Activated CD8-positive, alpha-beta memory T cell treated with anti-CD3 and anti-CD28 coated beads, Interleukin-2, amount 10 ng/mL, durations not matched to agents 7 days and 5 days (primary cell): ENCODE measurements around the gene ST8SIA1. TPM values are rescaled to one million over a fixed set of nuclear protein-coding genes. Genes with fewer than 3 reads are reported as not detected.

Experiments used
- ATAC-seq: fragments of 150-1000 bp; cut with Tn5 transposase; one replicate; pipeline ENCODE4 v1.10.0; 2021; ENCODE audit warnings: moderate library complexity
- CTCF ChIA-PET: fragments of 350-600 bp; sonication (Branson Sonifier 250); formaldehyde crosslinking; loops from one replicate; lab custom pipeline; 2021; ENCODE audit warnings: antibody characterized with exemption; lab: Charles Lee
- DNase-seq: peaks from one replicate; pipeline ENCODE4 v3.0.0-alpha.2; 2020
- H3K27ac Mint-ChIP-seq: one replicate; pipeline ENCODE4 v1.8.0; 2021; ENCODE audit warnings: mild to moderate bottlenecking, mixed read lengths
- H3K27me3 Mint-ChIP-seq: one replicate; pipeline ENCODE4 v1.8.0; 2021; ENCODE audit warnings: mixed read lengths
- H3K36me3 Mint-ChIP-seq: one replicate; pipeline ENCODE4 v1.8.0; 2021; ENCODE audit warnings: mild to moderate bottlenecking, mixed read lengths
- H3K4me1 Mint-ChIP-seq: one replicate; pipeline ENCODE4 v1.8.0; 2021; ENCODE audit warnings: mixed read lengths
- H3K4me3 Mint-ChIP-seq: one replicate; pipeline ENCODE4 v1.8.0; 2021; ENCODE audit warnings: mild to moderate bottlenecking, moderate library complexity, mixed read lengths
- H3K9me3 Mint-ChIP-seq: one replicate; pipeline ENCODE4 v1.8.0; 2022; ENCODE audit warnings: low read depth, mixed read lengths
- total RNA-seq, 2 experiments: library from RNA; stranded (reverse); gene quantifications; one replicate each; pipeline ENCODE4 v1.2.3, GENCODE V29; 2021

Gene ST8SIA1
- total RNA-seq, 2 experiments from 2014 or later = 2.7 to 4.6 TPM

DNA sequence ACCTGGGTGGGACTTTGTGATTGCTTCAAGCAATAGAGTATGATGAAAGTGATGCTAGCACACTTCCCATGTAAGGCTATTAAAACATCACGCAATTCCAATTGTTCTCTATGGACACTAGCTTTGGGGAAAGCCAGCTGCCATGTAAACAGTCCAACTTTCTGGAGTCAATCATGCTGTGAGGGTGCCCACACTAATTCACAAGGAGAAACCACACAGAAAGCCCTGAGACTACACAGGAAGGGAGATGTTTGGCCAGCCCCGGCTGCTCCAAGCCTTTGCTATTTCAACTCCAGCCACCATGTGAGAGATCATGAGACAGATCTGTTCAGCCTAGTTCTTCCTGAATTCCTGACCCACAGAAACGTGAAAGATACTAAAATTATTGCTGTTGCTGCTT, 96.3 kb downstream of the ST8SIA1 start:
- H3K4me1 Mint-ChIP-seq = no peaks in the 10 kb centered on the region
- CTCF ChIA-PET = no interaction called here
- no peak overlapping the region for H3K4me3 Mint-ChIP-seq

DNA sequence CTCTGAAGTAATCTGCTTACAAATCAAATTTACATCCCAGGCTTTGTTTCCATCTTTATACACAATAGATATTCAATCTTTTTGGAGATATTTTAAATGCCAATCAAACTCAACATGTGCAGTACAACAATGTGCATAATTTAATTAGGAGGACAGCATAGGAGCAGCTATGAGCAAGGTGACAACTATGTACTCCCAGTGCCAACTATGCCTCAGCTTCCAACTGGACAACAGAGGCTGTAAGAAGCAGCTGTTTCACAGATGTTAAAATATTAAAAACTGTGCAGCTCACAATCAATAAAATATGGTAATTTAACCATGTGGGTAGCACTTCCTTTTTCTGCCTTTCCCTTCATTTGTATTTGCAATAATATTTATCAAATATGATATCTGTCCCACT, 99.9 kb downstream of the ST8SIA1 start:
- ATAC-seq = no peak
- CTCF ChIA-PET = no interaction called here
- H3K4me3 Mint-ChIP-seq = no peak overlapping the region
- no peaks in the 10 kb centered on the region for H3K4me1 Mint-ChIP-seq
- H3K36me3 Mint-ChIP-seq = no peaks in the 10 kb centered on the region
- H3K27ac Mint-ChIP-seq = no peak overlapping the region
- no peaks in the 10 kb centered on the region for H3K27me3 Mint-ChIP-seq
- no peak for DNase-seq
- H3K9me3 Mint-ChIP-seq = no peaks in the 10 kb centered on the region

More for the DNA sequence above, 96.3 kb downstream of the ST8SIA1 start:
- H3K9me3 Mint-ChIP-seq = no peaks in the 10 kb centered on the region
- ATAC-seq (no peak), DNase-seq (no peak)
- no peaks in the 10 kb centered on the region for H3K27me3 Mint-ChIP-seq
- no peaks in the 10 kb centered on the region for H3K36me3 Mint-ChIP-seq
- no peak overlapping the region for H3K27ac Mint-ChIP-seq

DNA sequence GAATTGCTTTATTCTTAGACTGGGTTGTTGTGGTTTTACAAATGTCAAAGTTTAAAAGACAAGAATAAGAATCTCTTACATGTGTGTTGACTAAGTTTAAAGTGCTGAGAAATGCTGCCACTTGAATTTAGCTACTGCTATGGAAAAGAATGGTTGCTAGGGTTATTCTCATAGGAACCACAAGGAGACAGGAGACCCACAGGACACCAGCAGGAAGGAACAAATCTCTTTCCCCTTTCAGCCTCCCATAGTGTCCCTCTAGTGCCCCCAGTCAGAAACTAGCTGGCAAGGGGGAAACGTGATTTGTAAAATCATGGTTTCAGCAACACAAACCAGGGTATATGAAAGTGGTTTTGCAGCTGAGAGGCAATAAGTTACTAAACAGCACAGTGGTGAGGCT, 102.7 kb downstream of the ST8SIA1 start:
- DNase-seq = no peak
- H3K27me3 Mint-ChIP-seq = no peaks in the 10 kb centered on the region
- CTCF ChIA-PET = interaction anchor here (1.2 kb wide), 1 partner anchor 1283 kb away, joined by 3 read pairs; no protein-coding TSS in a partner anchor
- no peaks in the 10 kb centered on the region for H3K9me3 Mint-ChIP-seq
- H3K4me1 Mint-ChIP-seq = no peaks in the 10 kb centered on the region
- no peaks in the 10 kb centered on the region for H3K36me3 Mint-ChIP-seq
- no peak overlapping the region for H3K27ac Mint-ChIP-seq
- H3K4me3 Mint-ChIP-seq = no peak overlapping the region
- ATAC-seq = no peak

DNA sequence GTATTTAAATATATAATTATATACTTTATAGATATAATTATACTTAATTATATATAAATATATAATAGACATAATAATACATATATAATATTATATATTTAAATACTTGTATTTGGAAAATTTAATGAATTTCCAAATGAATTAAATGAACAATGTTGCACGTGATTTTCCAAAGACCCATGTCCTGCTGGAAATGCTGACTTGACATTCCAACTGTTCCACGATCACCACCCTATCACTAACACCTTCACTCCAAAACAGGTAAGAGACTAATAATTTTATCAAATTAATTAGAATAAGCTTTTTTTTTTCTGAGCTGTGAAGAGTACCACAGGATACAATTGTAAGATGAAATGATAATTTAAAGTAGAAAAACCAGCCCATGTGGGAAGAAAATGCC, 103.4 kb downstream of the ST8SIA1 start:
- no peaks in the 10 kb centered on the region for H3K9me3 Mint-ChIP-seq
- no peaks in the 10 kb centered on the region for H3K36me3 Mint-ChIP-seq
- H3K4me3 Mint-ChIP-seq = no peak overlapping the region
- CTCF ChIA-PET = interaction anchor here (1.1 kb wide), 1 partner anchor 57 kb away, joined by 3 read pairs; no protein-coding TSS in a partner anchor
- H3K4me1 Mint-ChIP-seq = no peaks in the 10 kb centered on the region
- H3K27ac Mint-ChIP-seq = no peak overlapping the region
- H3K27me3 Mint-ChIP-seq = no peaks in the 10 kb centered on the region
- DNase-seq (no peak), ATAC-seq (no peak)

DNA sequence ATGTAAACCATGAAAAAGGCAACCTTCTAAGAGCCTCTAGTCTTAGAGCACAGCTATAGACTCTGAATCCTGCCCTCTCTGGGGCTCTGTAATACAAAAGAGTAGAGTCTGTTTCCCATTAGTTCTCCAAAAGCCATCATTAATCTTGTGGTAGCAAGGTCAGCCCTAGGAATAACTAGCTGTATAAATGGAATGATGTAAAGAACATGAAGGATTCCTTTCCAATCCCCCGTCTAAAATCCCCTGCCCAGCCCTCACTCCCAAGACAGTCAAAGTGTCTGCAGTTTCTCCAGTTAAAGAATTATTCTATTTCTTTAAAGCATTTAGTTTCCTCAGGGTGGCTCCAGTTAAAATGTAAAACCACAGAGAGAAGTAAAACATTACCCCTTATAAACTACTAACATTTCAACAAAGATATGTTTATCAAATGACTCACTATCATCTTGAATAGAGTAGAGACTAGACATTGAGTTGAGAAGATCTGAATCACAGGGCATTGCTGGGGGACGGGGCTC, 104.2 kb downstream of the ST8SIA1 start:
- Mint-ChIP-seq H3K36me3 (no peaks in the 10 kb centered on the region), H3K27ac (no peak overlapping the region), H3K9me3 (no peaks in the 10 kb centered on the region), H3K4me1 (peaks cover 4% of the 10 kb centered on the region), H3K27me3 (no peaks in the 10 kb centered on the region), H3K4me3 (no peak overlapping the region)
- DNase-seq = no peak
- CTCF ChIA-PET = interaction anchor here (0.7 to 1.1 kb wide), 2 partner anchors 58 to 213 kb away, joined by 3 read pairs; no protein-coding TSS in a partner anchor
- no peak for ATAC-seq

DNA sequence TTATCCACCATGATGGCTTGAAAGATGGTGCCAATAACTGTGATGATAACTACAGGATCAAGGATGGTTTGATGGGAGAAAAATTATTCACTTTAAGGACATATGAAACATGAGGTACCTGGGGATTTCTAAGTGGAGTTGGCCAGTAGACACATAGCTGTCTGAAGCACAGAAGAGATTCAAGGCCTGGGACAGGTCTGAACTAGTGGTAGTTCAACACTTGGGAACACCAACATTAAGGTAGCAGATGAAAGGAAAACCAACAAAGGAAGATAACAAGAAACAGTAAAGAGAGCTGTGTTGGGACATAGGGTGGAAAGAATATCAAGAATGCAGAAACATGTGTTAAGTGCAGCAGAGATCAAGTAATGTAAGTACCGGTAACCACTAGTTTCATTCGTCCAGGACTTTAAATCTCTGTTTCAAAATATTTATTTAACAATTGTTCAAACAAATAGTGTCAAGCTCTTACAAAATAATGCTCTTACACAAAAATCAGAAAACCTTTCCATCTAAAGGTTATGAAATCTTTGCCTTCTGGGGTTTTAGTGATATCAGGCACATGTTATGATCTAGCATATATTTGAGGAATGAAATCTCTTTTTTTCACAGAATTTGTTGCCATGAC, 104.7 kb downstream of the ST8SIA1 start:
- DNase-seq (no peak), ATAC-seq (no peak)
- H3K36me3 Mint-ChIP-seq = no peaks in the 10 kb centered on the region
- no peak overlapping the region for H3K27ac Mint-ChIP-seq
- no peaks in the 10 kb centered on the region for H3K27me3 Mint-ChIP-seq
- no peaks in the 10 kb centered on the region for H3K9me3 Mint-ChIP-seq
- CTCF ChIA-PET = interaction anchor here (0.7 kb wide), 1 partner anchor 214 kb away, joined by 3 read pairs; no protein-coding TSS in a partner anchor
- H3K4me1 Mint-ChIP-seq = peaks cover 8% of the 10 kb centered on the region
- H3K4me3 Mint-ChIP-seq = no peak overlapping the region

DNA sequence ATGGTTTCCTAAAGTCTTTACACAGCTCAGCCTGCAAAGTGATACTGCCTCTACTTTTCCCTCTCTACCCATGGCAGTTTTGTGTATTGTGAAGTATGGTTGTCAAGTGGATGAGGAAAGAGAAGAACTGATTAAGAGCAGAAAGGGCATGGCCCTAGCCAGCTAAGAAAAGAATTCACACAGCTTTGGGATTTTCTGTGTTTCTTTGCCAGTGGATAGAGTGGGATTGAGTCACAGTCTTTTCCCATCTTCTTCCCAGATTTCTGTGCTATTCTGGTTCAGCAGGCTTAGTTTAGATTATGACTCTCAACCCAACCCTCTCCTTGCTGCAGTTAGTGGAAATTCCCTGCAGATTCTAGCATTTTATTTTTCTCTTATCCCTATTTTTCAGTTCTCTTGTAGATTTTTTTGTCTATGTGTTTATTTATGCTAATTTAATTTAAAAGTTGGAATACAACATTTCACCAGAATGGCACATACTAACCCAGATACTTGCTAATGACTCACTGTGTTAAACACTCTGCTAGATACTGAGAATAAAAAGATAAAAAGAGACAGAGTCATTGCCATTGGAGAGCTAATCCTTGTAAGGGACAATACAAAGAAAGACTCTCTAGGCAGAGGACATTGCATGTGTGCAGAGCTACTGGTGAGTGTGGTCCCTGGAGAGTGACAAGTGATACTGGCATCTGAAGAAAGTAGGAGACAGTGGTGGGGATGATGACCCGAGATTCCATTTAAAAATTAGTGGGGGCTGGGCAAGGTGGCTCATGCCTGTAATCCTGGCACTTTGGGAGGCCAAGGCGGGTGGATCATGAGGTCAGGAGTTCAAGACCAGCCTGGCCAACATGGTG, 106.3 kb downstream of the ST8SIA1 start:
- Mint-ChIP-seq H3K27me3 (no peaks in the 10 kb centered on the region), H3K4me3 (no peak overlapping the region), H3K9me3 (no peaks in the 10 kb centered on the region), H3K36me3 (no peaks in the 10 kb centered on the region), H3K27ac (no peak overlapping the region), H3K4me1 (peaks cover 11% of the 10 kb centered on the region)
- DNase-seq (no peak), ATAC-seq (no peak)
- CTCF ChIA-PET = interaction anchor here (0.7 kb wide), 1 partner anchor 62 kb away, joined by 3 read pairs; no protein-coding TSS in a partner anchor

DNA sequence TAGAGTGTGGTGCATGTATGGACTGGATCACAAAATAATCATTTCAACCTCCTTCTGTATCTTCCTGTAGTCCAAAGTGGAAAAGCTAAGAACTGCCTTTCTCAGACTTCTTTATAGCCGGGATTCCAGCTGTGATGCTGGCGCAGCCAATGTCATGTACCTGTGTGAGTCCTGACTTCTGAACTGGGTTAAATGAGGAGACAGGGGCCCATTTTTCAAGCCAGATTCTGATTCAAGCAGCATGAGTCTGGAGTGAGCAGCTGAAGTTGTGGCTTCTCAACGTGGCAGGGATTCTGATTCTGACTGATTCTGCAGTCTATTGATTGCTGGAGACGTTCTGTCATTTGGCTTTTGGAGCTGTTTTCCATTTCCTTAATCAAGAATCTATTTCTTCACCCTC, 111.2 kb downstream of the ST8SIA1 start:
- no peaks in the 10 kb centered on the region for H3K9me3 Mint-ChIP-seq
- ATAC-seq (no peak), DNase-seq (no peak)
- H3K4me3 Mint-ChIP-seq = no peak overlapping the region
- H3K4me1 Mint-ChIP-seq = peaks cover 11% of the 10 kb centered on the region
- H3K27ac Mint-ChIP-seq = no peak overlapping the region
- CTCF ChIA-PET = no interaction called here
- H3K27me3 Mint-ChIP-seq = no peaks in the 10 kb centered on the region
- no peaks in the 10 kb centered on the region for H3K36me3 Mint-ChIP-seq

DNA sequence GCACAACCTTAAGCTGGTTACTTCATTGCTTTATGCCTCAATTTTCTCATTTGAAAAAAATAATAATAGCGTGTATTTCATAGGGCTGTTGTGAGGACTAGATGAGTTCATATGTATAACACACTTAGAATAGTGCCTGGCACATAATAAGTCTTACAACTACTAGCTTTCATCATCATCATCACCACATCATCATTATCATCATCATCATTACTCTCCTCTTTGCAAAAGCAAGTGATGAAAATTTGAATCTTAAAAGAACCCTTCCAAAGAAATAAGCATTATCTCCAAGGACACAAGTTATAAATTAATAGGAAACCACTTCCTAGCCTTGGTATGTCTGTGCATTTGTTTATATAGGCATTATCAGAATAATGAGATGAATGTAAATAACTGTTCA, 117.0 kb downstream of the ST8SIA1 start:
- ATAC-seq (no peak), DNase-seq (no peak)
- H3K27ac Mint-ChIP-seq = no peak overlapping the region
- no peaks in the 10 kb centered on the region for H3K36me3 Mint-ChIP-seq
- H3K4me1 Mint-ChIP-seq = no peaks in the 10 kb centered on the region
- no peaks in the 10 kb centered on the region for H3K27me3 Mint-ChIP-seq
- H3K4me3 Mint-ChIP-seq = no peak overlapping the region
- H3K9me3 Mint-ChIP-seq = peaks cover 4% of the 10 kb centered on the region
- CTCF ChIA-PET = no interaction called here

DNA sequence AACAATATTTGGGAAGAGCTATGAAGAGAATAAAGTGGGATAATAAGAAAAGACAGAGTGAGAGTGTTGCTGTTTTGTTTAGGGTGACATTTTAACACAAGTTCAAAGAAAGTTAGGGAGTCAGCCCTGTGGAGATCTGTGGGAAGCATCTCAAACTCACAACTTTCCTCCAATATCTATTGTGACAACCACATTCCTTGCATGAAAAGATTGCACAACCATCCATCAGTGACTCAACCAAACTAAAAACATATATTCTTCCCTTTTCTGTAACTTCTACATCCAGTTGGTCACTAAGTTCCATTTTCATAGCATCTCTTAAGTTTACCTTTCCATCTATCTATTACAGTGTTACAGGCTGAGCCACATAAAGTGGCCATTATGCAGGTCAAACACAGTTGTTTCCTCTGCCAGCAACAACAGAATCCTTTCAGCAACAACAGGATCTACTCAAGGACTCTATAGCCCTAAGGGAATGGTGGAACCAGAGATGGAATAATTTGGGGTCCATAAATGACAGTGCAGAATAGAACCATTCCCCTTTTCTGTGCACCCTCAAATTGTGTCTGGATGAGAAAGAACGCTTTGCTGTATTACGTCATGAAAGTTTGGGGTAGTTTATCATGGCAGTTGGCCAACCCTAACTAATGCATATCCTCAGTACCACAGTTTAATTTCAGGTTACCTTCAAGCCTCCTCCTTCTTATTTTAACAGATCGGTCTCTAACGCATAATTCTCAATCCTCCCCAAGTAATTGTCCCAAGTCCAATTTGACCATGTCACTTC, 118.8 kb downstream of the ST8SIA1 start:
- H3K27me3 Mint-ChIP-seq = no peaks in the 10 kb centered on the region
- DNase-seq (no peak), ATAC-seq (no peak)
- no peaks in the 10 kb centered on the region for H3K36me3 Mint-ChIP-seq
- peaks cover 4% of the 10 kb centered on the region for H3K9me3 Mint-ChIP-seq
- CTCF ChIA-PET = no interaction called here
- H3K4me3 Mint-ChIP-seq = no peak overlapping the region
- no peak overlapping the region for H3K27ac Mint-ChIP-seq
- H3K4me1 Mint-ChIP-seq = no peaks in the 10 kb centered on the region

DNA sequence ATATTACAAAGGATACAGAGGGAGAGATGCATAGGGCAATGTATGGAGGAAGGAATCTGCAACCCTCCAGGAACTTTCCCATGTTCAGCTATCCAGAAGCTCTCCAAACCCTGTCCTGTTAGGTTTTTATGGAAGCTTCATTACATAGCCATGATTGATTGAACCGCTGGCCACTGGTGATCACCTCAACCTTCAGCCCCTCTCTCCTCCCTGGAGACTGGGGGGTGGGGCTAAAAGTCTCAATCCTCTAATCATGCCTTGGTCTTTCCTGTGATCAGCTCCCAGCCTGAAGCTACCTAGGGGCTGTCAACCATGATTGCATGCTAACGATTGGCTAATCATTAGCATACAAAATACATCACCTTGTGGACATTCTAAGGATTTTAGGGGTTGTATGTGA, 123.4 kb downstream of the ST8SIA1 start:
- Mint-ChIP-seq H3K36me3 (no peaks in the 10 kb centered on the region), H3K4me1 (no peaks in the 10 kb centered on the region), H3K4me3 (no peak overlapping the region), H3K27me3 (no peaks in the 10 kb centered on the region), H3K9me3 (peaks cover 4% of the 10 kb centered on the region), H3K27ac (no peak overlapping the region)
- ATAC-seq (no peak), DNase-seq (no peak)
- CTCF ChIA-PET = no interaction called here

DNA sequence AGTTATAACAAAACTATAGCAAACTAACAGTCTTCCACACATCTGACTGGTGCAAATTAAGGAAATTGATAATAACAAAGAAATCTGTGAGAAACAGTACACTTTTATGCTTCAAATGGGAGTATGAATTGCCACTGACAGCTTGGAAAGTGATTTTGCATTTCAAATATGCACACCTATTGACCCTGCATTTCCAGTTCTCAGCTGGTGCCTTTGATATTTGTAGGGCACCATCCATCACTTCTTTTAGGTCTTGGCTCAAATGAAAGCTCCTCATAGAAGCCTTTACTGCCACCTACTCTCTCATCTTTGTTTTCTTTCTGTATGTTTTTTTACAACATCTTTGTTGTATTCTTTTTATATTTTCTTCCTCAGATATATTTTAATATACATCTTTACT, 125.1 kb downstream of the ST8SIA1 start:
- H3K4me3 Mint-ChIP-seq = no peak overlapping the region
- H3K9me3 Mint-ChIP-seq = peaks cover 4% of the 10 kb centered on the region
- no peaks in the 10 kb centered on the region for H3K36me3 Mint-ChIP-seq
- CTCF ChIA-PET = no interaction called here
- H3K27me3 Mint-ChIP-seq = no peaks in the 10 kb centered on the region
- DNase-seq (no peak), ATAC-seq (no peak)
- no peak overlapping the region for H3K27ac Mint-ChIP-seq
- no peaks in the 10 kb centered on the region for H3K4me1 Mint-ChIP-seq

DNA sequence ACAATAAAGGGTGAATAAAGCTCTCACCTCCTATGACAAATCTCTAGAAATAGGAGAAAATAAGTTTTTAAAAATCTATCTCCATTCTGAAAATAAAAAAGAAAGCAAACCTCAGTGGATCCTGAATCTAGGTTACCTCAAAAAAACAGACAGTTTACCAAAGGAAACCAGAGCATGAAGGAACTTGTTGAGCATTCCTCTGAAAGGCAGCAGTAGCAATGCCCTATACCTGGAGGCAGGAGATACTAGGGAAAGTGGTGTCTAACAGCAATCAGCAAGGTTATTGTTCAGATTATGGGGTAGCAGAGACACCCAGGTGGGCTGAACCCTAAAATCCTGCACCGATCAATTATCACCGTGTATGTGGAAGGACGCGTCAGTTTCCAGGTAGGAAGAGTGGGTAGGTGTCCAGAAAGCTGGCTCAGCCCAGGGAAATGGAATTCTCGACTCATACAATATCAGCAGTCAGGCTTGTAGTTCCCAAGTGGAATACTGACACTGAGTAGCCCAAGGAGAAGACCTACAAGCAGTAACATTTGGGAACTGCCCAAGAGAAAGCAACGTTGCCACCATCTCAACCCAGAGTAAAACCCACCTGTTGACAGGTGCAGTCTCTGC, 128.3 kb downstream of the ST8SIA1 start:
- DNase-seq = no peak
- no peak overlapping the region for H3K27ac Mint-ChIP-seq
- CTCF ChIA-PET = no interaction called here

More for the DNA sequence above, 128.3 kb downstream of the ST8SIA1 start:
- ATAC-seq = no peak
- H3K27me3 Mint-ChIP-seq = no peaks in the 10 kb centered on the region
- no peaks in the 10 kb centered on the region for H3K36me3 Mint-ChIP-seq
- no peaks in the 10 kb centered on the region for H3K4me1 Mint-ChIP-seq
- H3K9me3 Mint-ChIP-seq = peaks cover 6% of the 10 kb centered on the region
- H3K4me3 Mint-ChIP-seq = no peak overlapping the region
